ENCODE results near the gene SCARB1. TPM values are rescaled to one million over a fixed set of nuclear protein-coding genes. Genes with fewer than 3 reads are reported as not detected.

Gene SCARB1
- polyA plus RNA-seq, 3 donors: 24.2 to 24.8 (median 24.7) TPM

- no peak for DNase-seq
These were observed 40.2 kb downstream of the SCARB1 start for GRCh38 chr12:124823272-124823970.

- no peak for DNase-seq
These were observed 41.4 kb downstream of the SCARB1 start for GRCh38 chr12:124822218-124822617.

GRCh38 chr12:124821252-124822200 is 42.1 kb downstream of the SCARB1 start:
- DNase-seq: no peak

- DNase-seq: no peak
These were observed 43.5 kb downstream of the SCARB1 start for GRCh38 chr12:124820199-124820598.

GRCh38 chr12:124819525-124819924 is 44.1 kb downstream of the SCARB1 start:
- DNase-seq: no peak

GRCh38 chr12:124819080-124819479 is 44.6 kb downstream of the SCARB1 start:
- no peak for DNase-seq

- DNase-seq: no peak
These were observed 46.3 kb downstream of the SCARB1 start for GRCh38 chr12:124817076-124818000.

GRCh38 chr12:124816295-124816854 is 47.3 kb downstream of the SCARB1 start:
- no peak for DNase-seq

- DNase-seq: no peak
These were observed 48.7 kb downstream of the SCARB1 start for GRCh38 chr12:124814741-124815613.

GRCh38 chr12:124813782-124814181 is 49.9 kb downstream of the SCARB1 start:
- DNase-seq: no peak

GRCh38 chr12:124812979-124813378 is 50.7 kb downstream of the SCARB1 start:
- DNase-seq: no peak

- no peak for DNase-seq
These were observed 51.3 kb downstream of the SCARB1 start for GRCh38 chr12:124812356-124812755.

- no peak for DNase-seq
These were observed 52.0 kb downstream of the SCARB1 start for GRCh38 chr12:124811633-124812032.

- no peak for DNase-seq
These were observed 53.8 kb downstream of the SCARB1 start for GRCh38 chr12:124809878-124810277.

GRCh38 chr12:124809391-124809790 is 54.3 kb downstream of the SCARB1 start:
- no peak for DNase-seq

- DNase-seq: no peak
These were observed 55.4 kb downstream of the SCARB1 start for GRCh38 chr12:124808272-124808671.

- DNase-seq: no peak
These were observed 57.6 kb downstream of the SCARB1 start for GRCh38 chr12:124805876-124806668.

GRCh38 chr12:124805050-124805449 is 58.6 kb downstream of the SCARB1 start:
- DNase-seq: no peak

- no peak for DNase-seq
These were observed 59.5 kb downstream of the SCARB1 start for GRCh38 chr12:124804011-124804621.

Data from renal pelvis (tissue), 4 donors.